ENCODE data around the gene DPAGT1. TPM values are rescaled to one million over a fixed set of nuclear protein-coding genes. Genes with fewer than 3 reads are reported as not detected.
"Not testable (repeated sequence)": the region's sequence is repeated elsewhere in the genome, so short reads cannot be mapped to it uniquely, and the experiment has no call there.

The DPAGT1 gene
- total RNA-seq, 2 donors from 2014 or later: 49.4 to 51.9 TPM

DNA sequence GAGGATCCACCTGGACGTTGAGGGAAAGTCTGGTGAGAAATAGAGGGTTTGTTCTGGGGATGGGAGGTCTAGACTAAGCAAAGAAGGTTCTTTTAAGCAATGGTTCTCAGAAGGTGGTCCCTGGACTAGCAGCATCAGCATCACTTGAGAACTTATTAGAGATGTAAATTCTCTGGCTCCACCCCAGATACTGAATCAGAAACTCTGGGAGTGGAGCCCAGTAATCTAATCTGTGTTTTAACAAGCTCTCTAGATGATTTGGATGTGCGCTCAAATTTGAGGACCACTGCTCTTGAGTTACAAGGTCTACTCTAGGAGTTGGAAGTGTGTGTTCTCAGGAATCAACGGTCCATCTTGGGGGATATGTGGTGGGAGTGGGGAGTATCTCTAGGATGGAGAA lies 43.9 kb upstream of the DPAGT1 start:
- WGBS, 2 experiments (ENCODE audit: insufficient coverage in 1 of 2, insufficient read length in 1 of 2): 0 to 73% methylated on average over 1 to 3 of the region's 3 CpGs

DNA sequence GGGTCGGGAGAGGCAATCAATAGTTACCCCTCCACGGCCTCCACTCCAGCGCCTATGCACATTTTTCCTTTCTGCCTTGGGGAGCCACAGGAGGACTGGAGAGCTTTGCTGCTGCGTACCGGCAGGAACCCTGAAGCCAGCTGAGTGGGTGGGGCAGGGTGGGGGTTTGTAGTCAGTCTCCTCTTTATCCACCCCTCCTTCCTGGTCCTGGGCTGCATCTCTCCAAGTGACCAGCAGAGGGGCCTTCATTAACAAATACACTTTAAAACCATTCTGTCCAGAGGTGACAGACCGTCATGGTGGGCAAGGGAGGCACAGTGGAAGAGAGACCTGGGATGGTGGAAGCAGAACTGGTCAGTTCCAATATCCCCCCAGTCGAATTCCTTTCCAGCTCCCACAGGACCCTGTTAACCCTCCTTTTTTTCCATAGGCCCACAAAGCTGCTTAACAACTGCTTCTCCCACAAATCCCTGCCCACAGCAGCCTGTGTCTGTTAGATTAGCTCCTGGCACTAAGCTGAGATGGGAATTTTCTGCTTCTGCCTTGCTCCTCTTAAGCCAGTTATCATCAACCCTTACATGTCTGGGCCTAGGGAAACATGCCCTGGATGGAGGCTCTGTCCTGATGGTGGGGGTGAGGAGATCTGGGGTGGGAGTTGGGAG lies 43.3 kb upstream of the DPAGT1 start:
- Histone ChIP-seq H3K4me3 (ENCODE audit: low read length) (no peak overlapping the region), H3K4me1 (ENCODE audit: control insufficient read depth, insufficient read depth, low read length) (peaks cover 8% of the 10 kb centered on the region), H3K27ac (ENCODE audit: low read depth, low read length) (no peak overlapping the region), H3K9ac (ENCODE audit: extremely low read depth, low read length, poor library complexity, severe bottlenecking) (no peak overlapping the region), H3K9me3 (ENCODE audit: control insufficient read depth, low read length) (no peaks in the 10 kb centered on the region), H3K27me3 (ENCODE audit: control insufficient read depth, insufficient read depth, low read length, poor library complexity, severe bottlenecking) (peaks cover 21% of the 10 kb centered on the region), H3K36me3 (ENCODE audit: control insufficient read depth, insufficient read depth, low read length) (no peaks in the 10 kb centered on the region)
- TF ChIP-seq, protein P1, sequence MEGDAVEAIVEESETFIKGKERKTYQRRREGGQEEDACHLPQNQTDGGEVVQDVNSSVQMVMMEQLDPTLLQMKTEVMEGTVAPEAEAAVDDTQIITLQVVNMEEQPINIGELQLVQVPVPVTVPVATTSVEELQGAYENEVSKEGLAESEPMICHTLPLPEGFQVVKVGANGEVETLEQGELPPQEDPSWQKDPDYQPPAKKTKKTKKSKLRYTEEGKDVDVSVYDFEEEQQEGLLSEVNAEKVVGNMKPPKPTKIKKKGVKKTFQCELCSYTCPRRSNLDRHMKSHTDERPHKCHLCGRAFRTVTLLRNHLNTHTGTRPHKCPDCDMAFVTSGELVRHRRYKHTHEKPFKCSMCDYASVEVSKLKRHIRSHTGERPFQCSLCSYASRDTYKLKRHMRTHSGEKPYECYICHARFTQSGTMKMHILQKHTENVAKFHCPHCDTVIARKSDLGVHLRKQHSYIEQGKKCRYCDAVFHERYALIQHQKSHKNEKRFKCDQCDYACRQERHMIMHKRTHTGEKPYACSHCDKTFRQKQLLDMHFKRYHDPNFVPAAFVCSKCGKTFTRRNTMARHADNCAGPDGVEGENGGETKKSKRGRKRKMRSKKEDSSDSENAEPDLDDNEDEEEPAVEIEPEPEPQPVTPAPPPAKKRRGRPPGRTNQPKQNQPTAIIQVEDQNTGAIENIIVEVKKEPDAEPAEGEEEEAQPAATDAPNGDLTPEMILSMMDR (conservative IDR thresholded peaks at IDR 0.05): peak; percentile 83
- DNase-seq: peak; percentile 95
- Mint-ChIP-seq H3K27ac (peak overlapping the region; percentile 26), H3K9me3 (no peaks in the 10 kb centered on the region), H3K4me3 (no peak overlapping the region), H3K27me3 (ENCODE audit: insufficient read depth) (peaks cover 36% of the 10 kb centered on the region), H3K36me3 (ENCODE audit: low read depth) (no peaks in the 10 kb centered on the region), H3K4me1 (peaks cover 15% of the 10 kb centered on the region)
- 36% methylated on average over 5 of the region's 7 CpGs; no CpG with 5 or more reads in 1 of the 2 experiments for WGBS, 2 experiments (ENCODE audit: insufficient coverage in 1 of 2, insufficient read length in 1 of 2)

More for the DNA sequence above, 43.9 kb upstream of the DPAGT1 start:
- H3K9me3 Mint-ChIP-seq: no peaks in the 10 kb centered on the region
- peaks cover 41% of the 10 kb centered on the region for H3K27me3 Mint-ChIP-seq (ENCODE audit: insufficient read depth)
- Histone ChIP-seq H3K9ac (ENCODE audit: extremely low read depth, low read length, poor library complexity, severe bottlenecking) (no peak overlapping the region), H3K4me3 (ENCODE audit: low read length) (no peak overlapping the region), H3K9me3 (ENCODE audit: control insufficient read depth, low read length) (no peaks in the 10 kb centered on the region), H3K27ac (ENCODE audit: low read depth, low read length) (no peak overlapping the region), H3K27me3 (ENCODE audit: control insufficient read depth, insufficient read depth, low read length, poor library complexity, severe bottlenecking) (peaks cover 27% of the 10 kb centered on the region), H3K4me1 (ENCODE audit: control insufficient read depth, insufficient read depth, low read length) (peaks cover 10% of the 10 kb centered on the region), H3K36me3 (ENCODE audit: control insufficient read depth, insufficient read depth, low read length) (no peaks in the 10 kb centered on the region)
- H3K4me1 Mint-ChIP-seq: peaks cover 15% of the 10 kb centered on the region
- TF ChIP-seq, protein P1 (conservative IDR thresholded peaks at IDR 0.05): no peak
- no peaks in the 10 kb centered on the region for H3K36me3 Mint-ChIP-seq (ENCODE audit: low read depth)
- DNase-seq: no peak
- no peak overlapping the region for H3K4me3 Mint-ChIP-seq
- H3K27ac Mint-ChIP-seq: no peak overlapping the region

DNA sequence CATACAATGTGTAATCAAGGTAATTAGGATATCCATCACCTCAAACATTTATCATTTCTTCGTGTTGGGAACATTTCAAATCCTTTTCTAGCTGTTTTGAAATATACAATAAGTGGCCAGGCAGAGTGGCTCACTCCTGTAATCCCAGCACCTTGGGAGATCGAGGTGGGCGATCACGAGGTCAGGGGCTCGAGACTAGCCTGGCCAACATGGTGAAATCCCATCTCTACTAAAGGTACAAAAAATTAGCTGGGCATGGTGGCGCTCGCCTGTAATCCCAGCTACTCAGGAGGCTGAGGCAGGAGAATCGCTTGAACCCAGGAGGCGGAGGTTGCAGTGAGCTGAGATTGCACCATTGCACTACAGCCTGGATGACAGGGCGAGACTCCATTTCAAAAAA lies 37.6 kb upstream of the DPAGT1 start:
- not testable (repeated sequence) for H3K9me3 Mint-ChIP-seq

More for the DNA sequence above, 37.6 kb upstream of the DPAGT1 start:
- not testable (repeated sequence) for H3K36me3 ChIP-seq (ENCODE audit: control insufficient read depth, insufficient read depth, low read length); H3K4me3 ChIP-seq (ENCODE audit: low read length); DNase-seq; H3K27ac Mint-ChIP-seq; H3K4me3 Mint-ChIP-seq; H3K36me3 Mint-ChIP-seq (ENCODE audit: low read depth); H3K27me3 Mint-ChIP-seq (ENCODE audit: insufficient read depth); H3K9ac ChIP-seq (ENCODE audit: extremely low read depth, low read length, poor library complexity, severe bottlenecking); H3K27me3 ChIP-seq (ENCODE audit: control insufficient read depth, insufficient read depth, low read length, poor library complexity, severe bottlenecking); H3K4me1 ChIP-seq (ENCODE audit: control insufficient read depth, insufficient read depth, low read length); H3K9me3 ChIP-seq (ENCODE audit: control insufficient read depth, low read length); H3K27ac ChIP-seq (ENCODE audit: low read depth, low read length); H3K4me1 Mint-ChIP-seq
- WGBS, 2 experiments (ENCODE audit: insufficient coverage in 1 of 2, insufficient read length in 1 of 2): 88 to 89% methylated on average over 9 to 10 of the region's 10 CpGs
